Measurements from ENCODE around the gene MAP2K2.

DNA sequence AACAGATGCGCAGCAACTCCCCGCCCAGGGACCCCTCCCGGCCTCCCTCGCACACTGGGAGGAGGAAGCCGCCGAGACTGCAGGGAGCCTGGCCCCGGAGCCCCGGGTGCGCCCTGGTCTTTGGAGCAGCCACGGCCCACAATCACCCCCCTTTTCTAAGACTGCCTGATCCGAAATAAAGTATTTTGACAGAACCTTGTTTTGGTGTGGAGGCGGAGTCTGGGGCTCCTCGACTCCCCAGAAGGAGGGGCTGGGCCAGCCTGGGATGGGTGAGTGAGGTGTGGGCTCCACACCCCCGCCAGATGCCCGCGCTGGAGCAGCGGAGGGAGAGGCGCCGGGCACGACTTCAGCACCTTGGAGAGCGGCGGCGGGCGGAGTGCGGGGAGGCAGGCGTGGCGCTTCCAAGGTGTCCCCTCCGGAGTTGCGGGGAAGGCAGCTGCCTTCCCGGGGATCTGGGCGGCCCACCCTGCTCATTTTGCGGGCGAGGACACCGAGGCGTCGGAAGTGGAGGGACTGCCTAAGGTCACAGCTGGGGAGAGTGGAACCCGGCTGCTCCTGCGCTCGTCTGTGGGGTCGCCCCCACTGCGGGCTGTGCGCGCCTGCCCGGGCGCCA, 49.0 kb upstream of the MAP2K2 start:
- TF ChIP-seq, protein P1, sequence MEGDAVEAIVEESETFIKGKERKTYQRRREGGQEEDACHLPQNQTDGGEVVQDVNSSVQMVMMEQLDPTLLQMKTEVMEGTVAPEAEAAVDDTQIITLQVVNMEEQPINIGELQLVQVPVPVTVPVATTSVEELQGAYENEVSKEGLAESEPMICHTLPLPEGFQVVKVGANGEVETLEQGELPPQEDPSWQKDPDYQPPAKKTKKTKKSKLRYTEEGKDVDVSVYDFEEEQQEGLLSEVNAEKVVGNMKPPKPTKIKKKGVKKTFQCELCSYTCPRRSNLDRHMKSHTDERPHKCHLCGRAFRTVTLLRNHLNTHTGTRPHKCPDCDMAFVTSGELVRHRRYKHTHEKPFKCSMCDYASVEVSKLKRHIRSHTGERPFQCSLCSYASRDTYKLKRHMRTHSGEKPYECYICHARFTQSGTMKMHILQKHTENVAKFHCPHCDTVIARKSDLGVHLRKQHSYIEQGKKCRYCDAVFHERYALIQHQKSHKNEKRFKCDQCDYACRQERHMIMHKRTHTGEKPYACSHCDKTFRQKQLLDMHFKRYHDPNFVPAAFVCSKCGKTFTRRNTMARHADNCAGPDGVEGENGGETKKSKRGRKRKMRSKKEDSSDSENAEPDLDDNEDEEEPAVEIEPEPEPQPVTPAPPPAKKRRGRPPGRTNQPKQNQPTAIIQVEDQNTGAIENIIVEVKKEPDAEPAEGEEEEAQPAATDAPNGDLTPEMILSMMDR (IDR thresholded peaks at IDR 0.05) = no peak
- TF ChIP-seq POLR2AphosphoS5 (IDR thresholded peaks at IDR 0.05) = no peak
- no peak for TF ChIP-seq POLR2A (IDR thresholded peaks at IDR 0.05)
